Activated CD4-positive, alpha-beta T cell treated with anti-CD3 and anti-CD28 coated beads for 24 hours (primary cell): ENCODE results near the gene ANK2.
"Not testable (repeated sequence)": the region's sequence is repeated elsewhere in the genome, so short reads cannot be mapped to it uniquely, and the experiment has no call there.

ENCODE experiments used
- DNase-seq, 2 donors: peaks; one replicate each; pipeline ENCODE4 v3.0.0-alpha.2; 2020; ENCODE audit warnings: low read depth in 2 of 2

ANK2 gene

DNA sequence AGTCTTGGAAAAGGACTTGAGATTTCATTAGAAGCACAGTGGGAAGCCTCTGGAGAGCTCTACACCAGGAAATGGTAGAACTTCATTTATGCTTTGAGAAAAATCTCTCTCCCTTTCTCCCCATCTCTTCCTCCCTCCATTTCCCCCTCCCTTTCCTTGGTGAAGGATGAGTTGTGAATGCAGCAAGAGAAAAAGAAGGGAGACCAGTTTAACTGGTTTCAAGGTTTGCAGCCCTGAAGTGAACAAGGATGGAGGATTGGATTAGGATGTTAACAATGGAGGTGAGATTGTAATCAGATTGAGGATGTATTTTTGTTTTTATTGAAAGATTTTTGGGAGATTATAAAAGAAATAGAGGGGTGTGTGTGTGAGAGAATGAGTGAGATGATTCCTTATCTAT is 99.5 kb downstream of the ANK2 start:
- DNase-seq, result no peak

GRCh38 chr4:113153529-113154101 is 104.2 kb downstream of the ANK2 start:
- no peak for DNase-seq

DNA sequence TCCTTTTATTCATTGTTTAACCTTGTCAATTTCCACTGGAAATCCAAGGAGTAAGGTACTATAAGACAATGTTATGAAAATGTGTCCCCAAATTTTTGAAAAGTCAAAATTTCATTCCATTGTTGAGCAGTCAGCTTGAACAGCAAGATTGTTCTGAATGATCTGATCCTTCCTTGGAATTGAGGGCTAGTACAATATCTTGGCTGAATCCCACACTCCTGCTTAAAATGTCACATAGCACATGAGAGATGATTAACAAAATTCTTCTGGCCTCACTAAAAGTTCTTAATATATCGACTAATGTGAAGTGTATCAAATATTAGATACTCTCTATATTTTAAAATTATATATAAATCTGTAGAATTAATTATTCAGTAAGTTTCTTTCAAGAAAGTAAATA is 104.8 kb downstream of the ANK2 start:
- DNase-seq, result no peak

- DNase-seq, result no peak
These were observed 107.8 kb downstream of the ANK2 start for GRCh38 chr4:113157086-113157857.

GRCh38 chr4:113159942-113160545 is 110.6 kb downstream of the ANK2 start:
- no peak for DNase-seq

- no peak for DNase-seq
These were observed 111.1 kb downstream of the ANK2 start for GRCh38 chr4:113160548-113160947.

DNA sequence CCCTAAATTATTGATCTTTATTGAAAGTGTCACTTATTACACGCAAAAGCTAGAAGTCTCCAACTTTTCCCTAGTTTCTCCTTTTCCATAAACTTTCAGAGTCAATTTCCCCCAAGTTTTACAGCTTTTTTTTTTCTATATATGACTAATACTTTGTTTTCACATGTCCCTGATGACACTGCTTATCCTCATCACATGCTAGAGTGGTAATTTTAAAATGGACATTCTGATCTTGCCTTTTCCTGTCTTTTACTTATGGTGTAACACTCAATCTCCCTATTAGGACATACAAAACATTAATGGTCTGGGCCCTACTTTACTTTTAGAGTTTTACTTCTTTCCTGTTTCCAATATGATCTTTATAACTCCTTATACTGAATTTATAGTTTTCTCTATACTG is 112.6 kb downstream of the ANK2 start:
- DNase-seq, result no peak

DNA sequence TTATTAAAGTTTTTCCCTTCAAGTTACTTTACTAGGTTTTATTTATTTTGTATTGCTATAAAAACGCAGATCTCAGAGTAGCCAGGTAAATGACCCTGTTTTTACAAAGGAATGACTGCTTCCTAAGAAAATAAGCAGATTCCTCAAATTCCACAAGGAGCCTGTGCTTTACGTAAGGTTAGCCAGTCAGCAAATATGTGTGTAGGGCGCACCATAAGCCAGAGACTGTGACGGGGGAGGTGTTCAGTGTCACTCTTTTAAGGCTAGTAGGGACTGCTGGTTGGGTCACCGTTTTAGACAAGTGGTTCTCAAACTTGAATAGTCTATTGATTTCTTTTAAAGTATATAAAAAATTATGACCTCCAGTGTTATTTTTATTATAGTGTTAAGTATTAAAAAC is 119.9 kb downstream of the ANK2 start:
- DNase-seq, result no peak

GRCh38 chr4:113170115-113170804 is 120.8 kb downstream of the ANK2 start:
- DNase-seq, result no peak

GRCh38 chr4:113170805-113171468 is 121.5 kb downstream of the ANK2 start:
- DNase-seq, result no peak

GRCh38 chr4:113173126-113173792 is 123.8 kb downstream of the ANK2 start:
- no peak for DNase-seq

GRCh38 chr4:113173793-113174264 is 124.4 kb downstream of the ANK2 start:
- no peak for DNase-seq

GRCh38 chr4:113179091-113179490 is 129.6 kb downstream of the ANK2 start:
- no peak for DNase-seq

DNA sequence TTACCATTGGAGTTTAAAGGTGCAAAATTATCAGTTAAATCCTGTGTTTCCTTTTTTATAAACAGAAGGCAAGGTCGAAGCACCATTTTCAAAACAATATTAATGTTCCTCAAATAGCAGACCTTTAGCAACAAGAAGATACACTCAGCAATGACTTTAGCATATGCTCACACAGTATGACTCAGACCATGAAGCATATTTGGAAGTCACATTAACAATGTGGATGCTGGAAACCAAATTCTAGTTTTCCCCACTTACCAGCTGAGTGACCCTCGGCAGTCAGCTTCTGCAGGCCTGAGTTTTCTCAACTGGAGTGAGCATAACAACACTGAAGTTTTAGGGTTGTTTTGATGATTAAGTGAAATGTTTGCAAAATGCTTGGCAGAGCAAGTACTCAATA is 130.5 kb downstream of the ANK2 start:
- DNase-seq, result no peak

DNA sequence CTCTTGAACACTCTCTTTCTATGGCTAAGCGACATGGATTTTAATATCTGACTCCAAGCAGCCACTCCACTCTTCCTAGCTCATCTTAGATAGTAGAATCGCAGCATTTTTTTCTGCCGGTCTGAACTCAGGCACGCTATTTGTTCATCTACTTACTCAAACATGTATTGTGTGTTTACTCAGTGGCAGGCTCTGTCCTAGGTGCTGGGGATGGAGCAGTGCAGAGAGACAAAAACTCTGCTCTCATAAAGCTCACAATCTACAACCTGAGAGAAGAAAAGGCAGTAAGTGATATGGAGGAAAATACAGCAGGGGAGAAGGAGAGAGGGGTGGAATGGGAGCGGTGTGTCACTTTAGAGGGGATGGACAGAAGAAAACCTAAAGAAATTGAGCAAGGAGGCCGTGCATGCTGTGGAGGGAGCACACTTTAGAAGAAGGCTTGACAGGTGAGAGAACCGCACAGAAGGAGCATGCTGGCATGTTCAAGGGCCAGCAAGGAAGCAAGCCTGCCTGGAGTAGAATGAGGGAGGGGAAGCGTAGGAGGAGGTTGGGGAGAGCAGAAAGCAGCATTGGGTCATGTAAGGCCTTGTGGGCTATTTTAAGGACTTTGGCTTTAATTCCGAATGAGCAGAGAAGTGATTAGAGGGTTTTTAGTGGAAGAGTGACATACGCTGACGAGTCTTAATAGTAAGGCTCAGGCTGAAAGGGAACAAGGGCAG is 132.0 kb downstream of the ANK2 start:
- no peak for DNase-seq

- no peak for DNase-seq
These were observed 133.7 kb downstream of the ANK2 start for GRCh38 chr4:113183032-113183605.

DNA sequence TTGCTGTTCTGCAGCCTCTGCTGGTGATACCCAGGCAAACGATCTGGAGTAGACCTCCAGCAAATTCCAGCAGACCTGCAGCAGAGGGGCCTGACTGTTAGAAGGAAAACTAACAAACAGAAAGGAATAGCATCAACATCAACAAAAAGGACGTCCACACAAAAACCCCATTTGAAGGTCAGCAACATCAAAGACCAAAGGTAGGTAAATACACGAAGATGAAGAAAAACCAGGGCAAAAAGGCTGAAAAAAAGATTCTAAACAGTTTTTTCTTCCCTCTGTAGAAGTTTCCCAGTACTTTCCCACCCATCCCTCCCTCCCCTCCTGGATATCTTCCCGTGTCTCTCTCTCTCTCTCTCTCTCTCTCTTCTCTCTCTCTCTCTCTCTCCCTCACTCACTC is 136.8 kb downstream of the ANK2 start:
- not testable (repeated sequence) for DNase-seq

- DNase-seq, result no peak
These were observed 137.5 kb downstream of the ANK2 start for GRCh38 chr4:113186913-113187312.

DNA sequence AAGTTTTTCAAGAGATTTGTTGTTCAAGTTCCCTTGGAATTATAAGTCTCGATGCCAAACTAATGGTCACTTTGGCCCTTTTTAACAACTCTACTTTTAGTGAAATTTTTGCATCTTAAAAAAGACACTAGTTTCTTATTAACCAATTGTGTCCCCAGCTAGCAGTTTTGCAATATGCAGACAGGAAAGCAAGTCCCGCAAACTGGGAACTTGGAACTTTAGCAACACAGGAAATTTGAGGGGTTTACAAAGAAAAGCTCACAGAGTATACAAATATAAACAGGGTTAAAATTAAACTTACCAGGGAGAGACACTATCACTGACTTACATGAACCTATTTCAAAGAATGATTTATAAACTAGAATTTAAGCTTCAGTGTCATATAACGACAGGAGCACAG is 137.9 kb downstream of the ANK2 start:
- DNase-seq, result no peak

DNA sequence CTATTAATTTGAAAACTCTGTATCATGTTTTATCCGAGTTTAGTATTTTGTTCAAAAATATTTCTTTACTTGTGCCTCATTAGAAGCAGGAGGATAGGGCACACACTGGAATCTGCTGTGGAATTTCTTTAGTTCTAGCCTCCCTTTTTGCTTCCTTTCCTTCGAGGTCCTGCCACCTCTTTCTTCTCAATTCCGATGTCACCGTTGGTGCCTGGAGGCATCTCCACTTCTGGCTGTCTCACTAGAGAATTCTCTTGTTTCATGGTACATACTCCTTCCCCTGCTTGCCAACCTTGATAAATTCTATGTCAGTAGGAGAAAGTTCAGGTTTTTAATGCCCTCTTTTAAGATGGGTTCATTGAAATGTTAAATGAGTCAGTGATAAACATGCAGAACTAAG is 140.1 kb downstream of the ANK2 start:
- DNase-seq, result no peak
